IMR-90 (cell line): ENCODE measurements around the gene RIPPLY1. TPM values are rescaled to one million over a fixed set of nuclear protein-coding genes. Genes with fewer than 3 reads are reported as not detected.

Source experiments
- ATAC-seq: fragments of 200-7000 bp; cut with Tn5 transposase; 2 replicates; pipeline ENCODE4 v1.9.1; 2020; ENCODE audit warnings: low read depth, mild to moderate bottlenecking, moderate library complexity
- BruUV-seq: library from RNA; stranded (reverse); fragments of 400-500 nt; replicated peaks from 2 replicates; lab custom pipeline; 2021; lab: Mats Ljungman, UMichigan
- CTCF ChIA-PET: fragments of 300-600 bp; formaldehyde crosslinking; extraction: SDS; loops from one replicate; lab custom pipeline; 2021; ENCODE audit warnings: antibody characterized with exemption; lab: Yijun Ruan, JAX
- POLR2A ChIA-PET: fragments of 300-600 bp; sonication (Branson Sonifier 250); formaldehyde crosslinking; loops from one replicate; lab custom pipeline; 2022; ENCODE audit warnings: antibody characterized with exemption; ENCODE audit not compliant: unreplicated experiment; lab: Charles Lee
- DNase-seq: peaks from one replicate; pipeline ENCODE4 v3.0.0; 2013
- H2AFZ ChIP-seq: replicated peaks from 2 replicates; pipeline ENCODE3; 2013; ENCODE audit warnings: low read length, mild to moderate bottlenecking; ENCODE audit not compliant: poor library complexity
- H2AK5ac ChIP-seq: 2 replicates; pipeline ENCODE4 v1.6.1; 2013; ENCODE audit warnings: low read depth, low read length, inconsistent platforms
- H2AK9ac ChIP-seq: replicated peaks from 2 replicates; pipeline ENCODE3; 2013; ENCODE audit warnings: mild to moderate bottlenecking, low read depth, low read length, moderate library complexity; ENCODE audit not compliant: poor library complexity
- H2BK120ac ChIP-seq: 2 replicates; pipeline ENCODE4 v1.6.1; 2013; ENCODE audit warnings: low read depth, low read length, inconsistent platforms
- H2BK15ac ChIP-seq: 3 replicates; pipeline ENCODE4 v1.6.1; 2013; ENCODE audit warnings: low read depth, low read length, inconsistent platforms
- H2BK20ac ChIP-seq: 2 replicates; pipeline ENCODE4 v1.6.1; 2013; ENCODE audit warnings: low read depth, mild to moderate bottlenecking, inconsistent platforms, low read length, moderate library complexity
- H2BK5ac ChIP-seq: 2 replicates; pipeline ENCODE4 v1.6.1; 2013; ENCODE audit warnings: mild to moderate bottlenecking, low read depth, low read length, inconsistent platforms; ENCODE audit not compliant: poor library complexity, severe bottlenecking
- H3K14ac ChIP-seq: replicated peaks from 2 replicates; pipeline ENCODE4 v1.6.1; 2013; ENCODE audit warnings: low read depth, low read length, inconsistent platforms
- H3K18ac ChIP-seq: 2 replicates; pipeline ENCODE4 v1.6.1; 2013; ENCODE audit warnings: low read depth, low read length, control low read depth
- H3K23ac ChIP-seq: 2 replicates; pipeline ENCODE4 v1.6.1; 2013; ENCODE audit warnings: low read depth, low read length, inconsistent platforms
- H3K27ac ChIP-seq: 2 replicates; pipeline ENCODE4 v1.5.1; 2013; ENCODE audit warnings: mild to moderate bottlenecking, control low read depth, low read length; ENCODE audit not compliant: insufficient read depth
- H3K27me3 ChIP-seq: 2 replicates; pipeline ENCODE4 v1.6.1; 2013; ENCODE audit warnings: low read length; ENCODE audit not compliant: control insufficient read depth, insufficient read depth
- H3K36me3 ChIP-seq: 2 replicates; pipeline ENCODE4 v1.6.1; 2013; ENCODE audit warnings: low read length, mixed read lengths; ENCODE audit not compliant: control insufficient read depth, insufficient read depth
- H3K4ac ChIP-seq: 2 replicates; pipeline ENCODE4 v1.6.1; 2013; ENCODE audit warnings: low read depth, low read length, inconsistent platforms
- H3K4me1 ChIP-seq: 2 replicates; pipeline ENCODE4 v1.6.1; 2013; ENCODE audit warnings: low read length, mixed read lengths; ENCODE audit not compliant: control insufficient read depth, insufficient read depth
- H3K4me2 ChIP-seq: 2 replicates; pipeline ENCODE4 v1.6.1; 2013; ENCODE audit warnings: low read depth, mild to moderate bottlenecking, control low read depth, low read length, moderate library complexity
- H3K4me3 ChIP-seq: 2 replicates; pipeline ENCODE4 v1.5.1; 2013; ENCODE audit warnings: low read depth, mild to moderate bottlenecking, control low read depth, low read length, moderate library complexity; ENCODE audit not compliant: insufficient read depth
- H3K56ac ChIP-seq: 2 replicates; pipeline ENCODE4 v1.6.1; 2013; ENCODE audit warnings: low read length, inconsistent platforms; ENCODE audit not compliant: insufficient read depth; ENCODE audit errors: extremely low read depth
- H3K79me1 ChIP-seq, 2 experiments: 2 replicates each; pipeline ENCODE4 v1.6.1; 2013; ENCODE audit warnings: low read length in 2 of 2, inconsistent platforms in 1 of 2, low read depth in 1 of 2
- H3K9ac ChIP-seq: 2 replicates; pipeline ENCODE4 v1.6.1; 2013; ENCODE audit warnings: low read depth, low read length, control low read depth
- H3K9me1 ChIP-seq: 2 replicates; pipeline ENCODE4 v1.6.1; 2013; ENCODE audit warnings: low read length, inconsistent platforms; ENCODE audit not compliant: insufficient read depth
- H3K9me3 ChIP-seq: 2 replicates; pipeline ENCODE4 v1.6.1; 2013; ENCODE audit warnings: low read length; ENCODE audit not compliant: control insufficient read depth, insufficient read depth
- H4K20me1 ChIP-seq: 2 replicates; pipeline ENCODE4 v1.6.1; 2013; ENCODE audit warnings: low read length, inconsistent platforms; ENCODE audit not compliant: insufficient read depth
- H4K5ac ChIP-seq: 2 replicates; pipeline ENCODE4 v1.6.1; 2013; ENCODE audit warnings: mild to moderate bottlenecking, low read depth, low read length, control low read depth
- H4K8ac ChIP-seq, 2 experiments: 2 replicates each; pipeline ENCODE4 v1.6.1; 2013; ENCODE audit warnings: low read depth in 2 of 2, low read length in 2 of 2, control low read depth in 1 of 2, inconsistent platforms in 1 of 2
- H4K91ac ChIP-seq: 2 replicates; pipeline ENCODE4 v1.6.1; 2013; ENCODE audit warnings: low read depth, low read length, inconsistent platforms; ENCODE audit not compliant: insufficient read depth
- MAFK ChIP-seq: IDR thresholded peaks from 2 replicates; pipeline ENCODE4 v1.6.1; 2012; ENCODE audit warnings: low read depth, low read length, improper control_type of control experiment
- USF2 ChIP-seq: fragments of 150-350 bp; IDR thresholded peaks from 2 replicates; pipeline ENCODE4 v1.6.1; 2017; ENCODE audit warnings: mild to moderate bottlenecking, antibody characterized with exemption, low read length, low read depth
- WGBS, 2 experiments: methylation state at CpG; one replicate each; pipeline versions ENCODE4 v1.1.5 to v1.1.7; 2013; ENCODE audit warnings: missing lambda C conversion rate in 2 of 2; ENCODE audit not compliant: insufficient read length in 1 of 2; ENCODE audit errors: extremely low coverage in 2 of 2; 5-methylcytosine and 5-hydroxymethylcytosine counted together
- dilution Hi-C: fragments of 300-500 bp; cut with HindIII; formaldehyde crosslinking; loops from one replicate; pipeline ENCODE4 v1.14.3; 2018; ENCODE audit warnings: low sequenced_read_pairs; ENCODE audit not compliant: unreplicated experiment
- in situ Hi-C: fragments of 300-500 bp; cut with MboI; formaldehyde crosslinking; loops from 3 replicates; pipeline ENCODE4 v1.14.3; 2019; ENCODE audit warnings: low sequenced_read_pairs, inconsistent platforms, mixed read lengths
- intact Hi-C: fragments of 100-400 bp; cut with micrococcal nuclease; formaldehyde crosslinking; loops from 2 replicates; pipeline ENCODE4 v1.10.0; 2022
- polyA plus RNA-seq, 3 experiments: library from polyadenylated mRNA; depleted of rRNA; stranded (reverse); fragments of >200 nt; gene quantifications; 2 replicates each; pipeline ENCODE4 v1.2.3, GENCODE V29; 2012; ENCODE audit warnings: low replicate concordance in 1 of 3
- total RNA-seq: library from RNA; depleted of rRNA; stranded (reverse); fragments of >200 nt; gene quantifications from 2 replicates; pipeline ENCODE4 v1.2.3, GENCODE V29; 2012

Gene RIPPLY1
- total and polyA plus RNA-seq, 2 of the 4 experiments (the other 2 are of a cell fraction) = not detected

GRCh38 chrX:106931831-106932491 lies 28.8 kb upstream of the RIPPLY1 start:
- WGBS, 2 experiments = no CpG with 5 or more reads among the region's 3 CpGs
- H2AK9ac ChIP-seq = no peak overlapping the region
- H2BK5ac ChIP-seq = no peak overlapping the region
- H4K8ac ChIP-seq = peak overlapping the region in 1 of 2 experiments; percentile 34; a peak in 1 of 4 replicates
- peaks cover 2% of the 10 kb centered on the region; the same call in 1 of the 2 replicates for H3K27me3 ChIP-seq
- BruUV-seq = no TSS peak
- no peak overlapping the region for H3K4me3 ChIP-seq
- H3K23ac ChIP-seq = no peak overlapping the region
- H3K9me3 ChIP-seq = no peaks in the 10 kb centered on the region
- no peak overlapping the region; the same call in 1 of the 2 replicates for H2BK20ac ChIP-seq
- H3K14ac ChIP-seq = no peak overlapping the region; the same call in 1 of the 2 replicates
- dilution Hi-C loops (no loop called here), intact Hi-C loops (loop anchor here (2.0 kb wide), 1 partner anchor 37 kb away; no protein-coding TSS in a partner anchor), in situ Hi-C loops (no loop called here)
- no peak overlapping the region for H3K56ac ChIP-seq
- H3K18ac ChIP-seq = no peak overlapping the region
- peak; percentile 33 for DNase-seq
- CTCF ChIA-PET = interaction anchor here (1.1 to 1.2 kb wide), 2 partner anchors 31 to 33 kb away, joined by 3 read pairs; no protein-coding TSS in a partner anchor
- peak overlapping the region; percentile 37; the same call in 1 of the 2 replicates for H2AK5ac ChIP-seq
- peak overlapping the region; percentile 44; the same call in 1 of the 2 replicates for H3K27ac ChIP-seq
- H2BK120ac ChIP-seq = peak overlapping the region; percentile 16; the same call in 1 of the 2 replicates
- H3K36me3 ChIP-seq = no peaks in the 10 kb centered on the region
- no peak overlapping the region for H3K4me2 ChIP-seq
- H4K5ac ChIP-seq = no peak overlapping the region
- ATAC-seq = peak; percentile 27; the same call in 1 of the 2 replicates
- H3K79me1 ChIP-seq = no peaks in the 10 kb centered on the region
- 0 out of 3 replicates have a peak overlapping the region, but pooled peaks have one; percentile 38 for H2BK15ac ChIP-seq
- POLR2A ChIA-PET = no interaction called here
- H3K4ac ChIP-seq = 0 out of 2 replicates have a peak overlapping the region, but pooled peaks have one; percentile 29
- no peak overlapping the region for H3K9ac ChIP-seq
- peak overlapping the region; percentile 19; the same call in 1 of the 2 replicates for H4K91ac ChIP-seq
- no peaks in the 10 kb centered on the region for H4K20me1 ChIP-seq
- H3K9me1 ChIP-seq = peaks cover 7% of the 10 kb centered on the region; the same call in 1 of the 2 replicates
- peaks cover 10% of the 10 kb centered on the region for H3K4me1 ChIP-seq
- H2AFZ ChIP-seq = no peak overlapping the region
- no peak for TF ChIP-seq USF2
- TF ChIP-seq MAFK = 0 out of 2 replicates have a peak, but pooled peaks have one; percentile 1
